Suprapubic skin (tissue), 4 donors: ENCODE data around the gene DDX1. TPM values are rescaled to one million over a fixed set of nuclear protein-coding genes. Genes with fewer than 3 reads are reported as not detected.

ENCODE experiments used
- DNase-seq, 2 donors: peaks; one replicate each; pipeline ENCODE4 v3.0.0-alpha.2; 2019; ENCODE audit warnings: low spot score in 2 of 2
- H3K27ac ChIP-seq: fragments of 200-600 bp; sonication (generic); one replicate; pipeline ENCODE4 v1.5.1; 2019
- H3K27me3 ChIP-seq: fragments of 200-600 bp; sonication (generic); one replicate; pipeline ENCODE4 v1.5.1; 2019
- H3K36me3 ChIP-seq: fragments of 200-600 bp; sonication (generic); one replicate; pipeline ENCODE4 v1.5.1; 2019
- H3K4me1 ChIP-seq: fragments of 200-600 bp; sonication (generic); one replicate; pipeline ENCODE4 v1.5.1; 2019
- H3K4me3 ChIP-seq: fragments of 200-600 bp; sonication (generic); one replicate; pipeline ENCODE4 v1.5.1; 2019; ENCODE audit warnings: mild to moderate bottlenecking
- H3K9me3 ChIP-seq: fragments of 200-600 bp; sonication (generic); one replicate; pipeline ENCODE4 v1.5.1; 2019
- CTCF ChIP-seq, 2 donors: fragments of 200-600 bp in 1 of 2; fragments of 450-650 bp in 1 of 2; sonication (generic) in 1 of 2; IDR thresholded peaks; one replicate each; pipeline ENCODE4 v1.5.1; 2016 to 2019; ENCODE audit warnings: antibody characterized with exemption in 2 of 2, mild to moderate bottlenecking in 1 of 2, moderate library complexity in 1 of 2
- EP300 ChIP-seq: sonication (generic); formaldehyde crosslinking; IDR thresholded peaks from one replicate; pipeline ENCODE4 v1.6.1; 2017; ENCODE audit warnings: antibody characterized with exemption
- POLR2A ChIP-seq, 2 donors: fragments of 450-650 bp; IDR thresholded peaks; one replicate each; pipeline ENCODE4 v1.6.1; 2017; ENCODE audit warnings: antibody characterized with exemption in 2 of 2, mild to moderate bottlenecking in 2 of 2, moderate library complexity in 2 of 2
- POLR2AphosphoS5 ChIP-seq, 3 donors: sonication (generic); formaldehyde crosslinking; IDR thresholded peaks; one replicate each; pipeline ENCODE4 v1.6.1; 2017; ENCODE audit warnings: antibody characterized with exemption in 3 of 3
- WGBS: methylation state at CpG from one replicate; pipeline ENCODE4 v1.1.5; 2018; 5-methylcytosine and 5-hydroxymethylcytosine counted together
- total RNA-seq, 4 donors: library from RNA; depleted of rRNA; stranded (reverse); fragments of >200 nt; gene quantifications; one replicate each; pipeline ENCODE4 v1.1.0, GENCODE V29; 2016

DDX1 gene
- total RNA-seq, 4 donors from 2014 or later = 40.9 to 62.1 (median 51.8) TPM

- no peak for DNase-seq
- no peak overlapping the region for H3K27ac ChIP-seq
- no peaks in the 10 kb centered on the region for H3K27me3 ChIP-seq
- TF ChIP-seq POLR2A (IDR thresholded peaks at IDR 0.05) = no peak
- TF ChIP-seq CTCF (IDR thresholded peaks at IDR 0.05) = no peak
- no peak for TF ChIP-seq EP300
- TF ChIP-seq POLR2AphosphoS5 (IDR thresholded peaks at IDR 0.05) = no peak
- H3K4me3 ChIP-seq = no peak overlapping the region
- H3K9me3 ChIP-seq = no peaks in the 10 kb centered on the region
- H3K4me1 ChIP-seq = no peaks in the 10 kb centered on the region
- H3K36me3 ChIP-seq = peaks cover 92% of the 10 kb centered on the region
Observed at GRCh38 chr2:15626126-15626525, 34.5 kb downstream of the DDX1 start.

GRCh38 chr2:15626967-15627366 is 35.3 kb downstream of the DDX1 start:
- DNase-seq = no peak

GRCh38 chr2:15627817-15628684 is 36.4 kb downstream of the DDX1 start:
- Histone ChIP-seq H3K4me1 (no peaks in the 10 kb centered on the region), H3K36me3 (peaks cover 89% of the 10 kb centered on the region), H3K4me3 (no peak overlapping the region), H3K27ac (no peak overlapping the region), H3K9me3 (no peaks in the 10 kb centered on the region), H3K27me3 (no peaks in the 10 kb centered on the region)
- WGBS = 88% methylated on average over 9 of the region's 9 CpGs
- TF ChIP-seq EP300 (no peak), POLR2A (IDR thresholded peaks at IDR 0.05) (no peak), POLR2AphosphoS5 (IDR thresholded peaks at IDR 0.05) (no peak), CTCF (IDR thresholded peaks at IDR 0.05) (no peak)
- no peak for DNase-seq

More at GRCh38 chr2:15626967-15627366, 35.3 kb downstream of the DDX1 start:
- H3K27ac ChIP-seq = no peak overlapping the region
- no peaks in the 10 kb centered on the region for H3K27me3 ChIP-seq
- TF ChIP-seq CTCF (IDR thresholded peaks at IDR 0.05) (no peak), POLR2AphosphoS5 (IDR thresholded peaks at IDR 0.05) (no peak), EP300 (no peak), POLR2A (IDR thresholded peaks at IDR 0.05) (no peak)
- H3K36me3 ChIP-seq = peaks cover 89% of the 10 kb centered on the region
- no peaks in the 10 kb centered on the region for H3K9me3 ChIP-seq
- no peak overlapping the region for H3K4me3 ChIP-seq
- H3K4me1 ChIP-seq = no peaks in the 10 kb centered on the region

- Histone ChIP-seq H3K4me1 (no peaks in the 10 kb centered on the region), H3K9me3 (no peaks in the 10 kb centered on the region), H3K36me3 (peaks cover 89% of the 10 kb centered on the region), H3K27me3 (no peaks in the 10 kb centered on the region), H3K27ac (no peak overlapping the region), H3K4me3 (no peak overlapping the region)
- 94% methylated on average over 5 of the region's 5 CpGs for WGBS
- DNase-seq = no peak
- TF ChIP-seq POLR2AphosphoS5 (IDR thresholded peaks at IDR 0.05) (no peak), CTCF (IDR thresholded peaks at IDR 0.05) (no peak), EP300 (no peak), POLR2A (IDR thresholded peaks at IDR 0.05) (no peak)
Observed at GRCh38 chr2:15628899-15629855, 37.5 kb downstream of the DDX1 start.
